Gastrocnemius medialis (tissue), 4 donors: ENCODE results near the gene HGD. TPM values are rescaled to one million over a fixed set of nuclear protein-coding genes. Genes with fewer than 3 reads are reported as not detected.

ENCODE experiments used
- ATAC-seq, 2 donors: fragments of 150-250 bp; one replicate each; pipeline ENCODE4 v1.9.1; 2016
- DNase-seq, 2 donors: peaks; one replicate each; pipeline ENCODE4 v3.0.0-alpha.2; 2019
- H3K27ac ChIP-seq, 4 donors: fragments of 200-600 bp; sonication (generic); 1 replicate in 1 of 4; 2 replicates in 3 of 4; pipeline ENCODE4 v1.5.1; 2016 to 2018; ENCODE audit warnings: mild to moderate bottlenecking in 2 of 4, moderate library complexity in 1 of 4
- H3K27me3 ChIP-seq, 3 donors: fragments of 200-600 bp; sonication (generic) in 2 of 3; 1 replicate in 1 of 3; 2 replicates in 2 of 3; pipeline versions ENCODE4 v1.5.1 to v1.6.0; 2016 to 2019; ENCODE audit warnings: mild to moderate bottlenecking in 1 of 3, moderate library complexity in 1 of 3
- H3K36me3 ChIP-seq, 2 donors: fragments of 200-600 bp; sonication (generic) in 1 of 2; one replicate each; pipeline ENCODE4 v1.5.1; 2017 to 2018
- H3K4me1 ChIP-seq, 2 donors: fragments of 200-600 bp; sonication (generic) in 1 of 2; one replicate each; pipeline ENCODE4 v1.5.1; 2016 to 2017; ENCODE audit warnings: mild to moderate bottlenecking in 2 of 2
- H3K4me3 ChIP-seq, 4 donors: fragments of 200-600 bp; sonication (generic) in 3 of 4; 1 replicate in 1 of 4; 2 replicates in 3 of 4; pipeline ENCODE4 v1.5.1; 2016 to 2019; ENCODE audit warnings: mild to moderate bottlenecking in 2 of 4
- H3K9me3 ChIP-seq, 3 donors: fragments of 200-600 bp; sonication (generic) in 2 of 3; 1 replicate in 1 of 3; 2 replicates in 2 of 3; pipeline ENCODE4 v1.5.1; 2016 to 2019
- CTCF ChIP-seq, 5 experiments: fragments of 450-650 bp in 3 of 5; fragments of 200-600 bp in 2 of 5; sonication (generic) in 2 of 5; IDR thresholded peaks in 4 of 5; conservative IDR thresholded peaks in 1 of 5; 1 replicate in 4 of 5; 2 replicates in 1 of 5; pipeline ENCODE4 v1.5.1; 2016 to 2019; ENCODE audit warnings: antibody characterized with exemption in 5 of 5, mild to moderate bottlenecking in 3 of 5, moderate library complexity in 3 of 5
- POLR2A ChIP-seq, 2 donors: fragments of 450-650 bp; IDR thresholded peaks; one replicate each; pipeline ENCODE4 v1.6.1; 2017; ENCODE audit warnings: antibody characterized with exemption in 2 of 2, mild to moderate bottlenecking in 2 of 2, moderate library complexity in 2 of 2
- in situ Hi-C, 4 donors: fragments of 200-750 bp; cut with MboI; loops; one replicate each; pipeline versions ENCODE4 v1.15.0 to v1.8.0; 2017; ENCODE audit warnings: low sequenced_read_pairs in 4 of 4
- intact Hi-C: fragments of 100-400 bp; cut with DNase I; formaldehyde crosslinking; loops from one replicate; pipeline ENCODE4 v1.15.1; 2023; ENCODE audit warnings: low total_unique reads
- total RNA-seq, 4 donors: library from RNA; depleted of rRNA; stranded (reverse); fragments of >200 nt; gene quantifications; one replicate each; pipeline versions ENCODE4 v1.1.0 to v1.2.3, GENCODE V29; 2016

Gene HGD
- total RNA-seq, 4 donors from 2014 or later = 0.68 to 4.1 (median 1.3) TPM; not detected in 1

GRCh38 chr3:120713262-120713661 lies 31.2 kb upstream of the HGD start:
- no peak for DNase-seq
- Histone ChIP-seq H3K27ac (no peak overlapping the region), H3K9me3 (no peaks in the 10 kb centered on the region), H3K27me3 (no peaks in the 10 kb centered on the region), H3K4me1 (no peaks in the 10 kb centered on the region), H3K36me3 (peaks cover 0 to 8% of the 10 kb centered on the region in 2 donors), H3K4me3 (no peak overlapping the region)
- no peak for ATAC-seq
- TF ChIP-seq POLR2A (IDR thresholded peaks at IDR 0.05) (no peak), CTCF (IDR thresholded peaks at IDR 0.05 in 4 of 5, conservative IDR thresholded peaks at IDR 0.05 in 1 of 5) (no peak)
- in situ Hi-C loops (no loop called here), intact Hi-C loops (no loop called here)

GRCh38 chr3:120710369-120710768 lies 28.3 kb upstream of the HGD start:
- Histone ChIP-seq H3K4me1 (no peaks in the 10 kb centered on the region), H3K27me3 (no peaks in the 10 kb centered on the region), H3K27ac (no peak overlapping the region), H3K9me3 (no peaks in the 10 kb centered on the region), H3K36me3 (peaks cover 0 to 11% of the 10 kb centered on the region in 2 donors), H3K4me3 (no peak overlapping the region)
- no peak for ATAC-seq
- no peak for TF ChIP-seq POLR2A (IDR thresholded peaks at IDR 0.05)
- TF ChIP-seq CTCF (IDR thresholded peaks at IDR 0.05 in 4 of 5, conservative IDR thresholded peaks at IDR 0.05 in 1 of 5) = no peak
- in situ Hi-C loops (no loop called here), intact Hi-C loops (no loop called here)
- DNase-seq = no peak

GRCh38 chr3:120708408-120708807 lies 26.4 kb upstream of the HGD start:
- Histone ChIP-seq H3K4me3 (no peak overlapping the region), H3K27ac (no peak overlapping the region), H3K36me3 (peaks cover 0 to 19% of the 10 kb centered on the region in 2 donors), H3K4me1 (no peaks in the 10 kb centered on the region), H3K9me3 (no peaks in the 10 kb centered on the region), H3K27me3 (no peaks in the 10 kb centered on the region)
- in situ Hi-C loops (no loop called here), intact Hi-C loops (no loop called here)
- no peak for DNase-seq
- TF ChIP-seq POLR2A (IDR thresholded peaks at IDR 0.05) (no peak), CTCF (IDR thresholded peaks at IDR 0.05 in 4 of 5, conservative IDR thresholded peaks at IDR 0.05 in 1 of 5) (no peak)
- ATAC-seq = no peak

- ATAC-seq = no peak
- H3K9me3 ChIP-seq = no peaks in the 10 kb centered on the region
- H3K36me3 ChIP-seq = peaks cover 0 to 19% of the 10 kb centered on the region in 2 donors
- no peaks in the 10 kb centered on the region for H3K27me3 ChIP-seq
- in situ Hi-C loops = no loop called here
- H3K27ac ChIP-seq = no peak overlapping the region
- TF ChIP-seq POLR2A (IDR thresholded peaks at IDR 0.05) (no peak), CTCF (IDR thresholded peaks at IDR 0.05 in 4 of 5, conservative IDR thresholded peaks at IDR 0.05 in 1 of 5) (no peak)
- intact Hi-C loops = no loop called here
- no peaks in the 10 kb centered on the region for H3K4me1 ChIP-seq
- no peak for DNase-seq
- no peak overlapping the region for H3K4me3 ChIP-seq
Measured at GRCh38 chr3:120706950-120707349, 24.9 kb upstream of the HGD start.

GRCh38 chr3:120705884-120706582 lies 24.0 kb upstream of the HGD start:
- ATAC-seq (no peak), DNase-seq (no peak)
- Histone ChIP-seq H3K4me3 (no peak overlapping the region), H3K27ac (no peak overlapping the region), H3K4me1 (no peaks in the 10 kb centered on the region), H3K27me3 (no peaks in the 10 kb centered on the region), H3K9me3 (no peaks in the 10 kb centered on the region), H3K36me3 (peaks cover 0 to 19% of the 10 kb centered on the region in 2 donors)
- intact Hi-C loops = no loop called here
- in situ Hi-C loops = no loop called here
- TF ChIP-seq CTCF (IDR thresholded peaks at IDR 0.05 in 4 of 5, conservative IDR thresholded peaks at IDR 0.05 in 1 of 5) = no peak
- no peak for TF ChIP-seq POLR2A (IDR thresholded peaks at IDR 0.05)
